OCI-LY7 (cell line): ENCODE results near the gene ZDHHC5. TPM values are rescaled to one million over a fixed set of nuclear protein-coding genes. Genes with fewer than 3 reads are reported as not detected.
A peak's percentile ranks its signal among the peaks of the same experiment; 100 is the strongest.

Source experiments
- BruUV-seq: library from RNA; stranded (reverse); fragments of 400-500 nt; replicated peaks from 2 replicates; lab custom pipeline; 2021; lab: Mats Ljungman, UMichigan
- CTCF ChIA-PET: fragments of 300-600 bp; sonication (Branson Sonifier 250); formaldehyde crosslinking; loops from one replicate; lab custom pipeline; 2022; ENCODE audit warnings: antibody characterized with exemption; ENCODE audit not compliant: unreplicated experiment; lab: Charles Lee
- POLR2A ChIA-PET: fragments of 300-600 bp; sonication (Branson Sonifier 250); formaldehyde crosslinking; loops from one replicate; lab custom pipeline; 2022; ENCODE audit warnings: antibody characterized with exemption; lab: Charles Lee
- DNase-seq: peaks from one replicate; pipeline ENCODE4 v3.0.0-alpha.2; 2015; ENCODE audit warnings: low spot score
- H2AFZ ChIP-seq: fragments of 200-600 bp; sonication (generic), shearing (Covaris generic); 2 replicates; pipeline ENCODE4 v1.6.1; 2014; ENCODE audit warnings: mild to moderate bottlenecking, antibody characterized with exemption, low read length, moderate library complexity
- H3K27ac ChIP-seq: fragments of 200-600 bp; sonication (generic); 2 replicates; pipeline ENCODE4 v1.5.1; 2014; ENCODE audit warnings: mixed run types, low read depth, mild to moderate bottlenecking, moderate library complexity, low read length, inconsistent platforms; ENCODE audit not compliant: poor library complexity, severe bottlenecking
- H3K36me3 ChIP-seq: fragments of 200-600 bp; sonication (generic); 2 replicates; pipeline ENCODE4 v1.6.1; 2014; ENCODE audit warnings: mild to moderate bottlenecking, antibody characterized with exemption, low read length, moderate library complexity, mixed read lengths; ENCODE audit not compliant: insufficient read depth
- H3K4me1 ChIP-seq: fragments of 200-600 bp; sonication (generic); 2 replicates; pipeline ENCODE4 v1.5.1; 2014; ENCODE audit warnings: mild to moderate bottlenecking, low read length; ENCODE audit not compliant: insufficient read depth, poor library complexity, severe bottlenecking
- H3K4me2 ChIP-seq: fragments of 200-600 bp; sonication (generic); 2 replicates; pipeline ENCODE4 v1.6.1; 2014; ENCODE audit warnings: mild to moderate bottlenecking, low read length
- H3K4me3 ChIP-seq: fragments of 200-600 bp; sonication (generic); 2 replicates; pipeline ENCODE4 v1.5.1; 2014; ENCODE audit warnings: mild to moderate bottlenecking, low read depth, low read length; ENCODE audit not compliant: poor library complexity, severe bottlenecking
- H3K79me2 ChIP-seq: fragments of 200-600 bp; sonication (generic); 2 replicates; pipeline ENCODE4 v1.6.1; 2016; ENCODE audit warnings: low read depth, mild to moderate bottlenecking, low read length, moderate library complexity, mixed read lengths; ENCODE audit not compliant: insufficient read depth
- H3K9me2 ChIP-seq: fragments of 200-600 bp; sonication (generic); 2 replicates; pipeline ENCODE4 v1.6.1; 2016; ENCODE audit warnings: mild to moderate bottlenecking, low read length, mixed read lengths; ENCODE audit not compliant: insufficient read depth
- H3K9me3 ChIP-seq: fragments of 200-600 bp; sonication (generic); 2 replicates; pipeline ENCODE4 v1.6.1; 2014; ENCODE audit warnings: mild to moderate bottlenecking, mixed run types, low read length, mixed read lengths
- H4K20me1 ChIP-seq: fragments of 200-600 bp; sonication (generic); 2 replicates; pipeline ENCODE4 v1.6.1; 2014; ENCODE audit warnings: mild to moderate bottlenecking, antibody characterized with exemption, low read length, moderate library complexity, mixed read lengths; ENCODE audit not compliant: insufficient read depth
- CTCF ChIP-seq: fragments of 200-600 bp; sonication (generic); conservative IDR thresholded peaks from 2 replicates; pipeline ENCODE4 v1.5.1; 2014; ENCODE audit warnings: mild to moderate bottlenecking, antibody characterized with exemption, low read length, moderate library complexity, mixed read lengths
- EZH2phosphoT487 ChIP-seq: fragments of 200-600 bp; sonication (generic); IDR thresholded peaks from 2 replicates; pipeline ENCODE4 v1.6.1; 2018; ENCODE audit warnings: low read depth, borderline replicate concordance, mild to moderate bottlenecking, mixed run types, antibody characterized with exemption, low read length, moderate library complexity, mixed read lengths
- intact Hi-C: fragments of 100-400 bp; cut with micrococcal nuclease; formaldehyde crosslinking; loops from one replicate; pipeline ENCODE4 v1.10.0; 2022; ENCODE audit not compliant: unreplicated experiment
- total RNA-seq, 2 experiments: library from RNA; depleted of rRNA in 1 of 2; stranded (reverse); fragments of >200 nt in 1 of 2; shearing (Covaris generic) in 1 of 2; gene quantifications; 2 replicates each; pipeline ENCODE4 v1.2.3, GENCODE V29; 2014 to 2022

ZDHHC5 gene
- total RNA-seq, 2 experiments from 2014 or later: 27.5 to 57.4 TPM

GRCh38 chr11:57657194-57658022, 10.5 kb upstream of the ZDHHC5 start, which contains the start of gene CLP1:
TSS of gene CLP1 (plus strand) at chr11:57657762. CDS start at chr11:57659477, 1,715 bp downstream.
- TF ChIP-seq EZH2phosphoT487: no peak
- no peak for TF ChIP-seq CTCF
- peak within 1 kb of the TSS; percentile 40 for H3K27ac ChIP-seq
- H3K36me3 ChIP-seq: peaks cover 33% of the 10 kb centered on the region
- DNase-seq: peak; percentile 99
- intact Hi-C loops: no loop called here
- no TSS peak for BruUV-seq
- H3K4me1 ChIP-seq: peaks cover 10% of the 10 kb centered on the region
- ChIA-PET POLR2A (interaction anchor here (0.6 to 2.9 kb wide), 2 partner anchors 10 to 712 kb away, joined by 3 to 12 read pairs; no protein-coding TSS in a partner anchor), CTCF (no interaction called here)
- H2AFZ ChIP-seq: peak within 1 kb of the TSS; percentile 88
- peak within 1 kb of the TSS; percentile 78 for H3K4me2 ChIP-seq
- H4K20me1 ChIP-seq: 0 out of 2 replicates have a peak, but pooled peaks cover 9% of the 10 kb centered on the region
- H3K4me3 ChIP-seq: peak within 1 kb of the TSS; percentile 89
- H3K9me3 ChIP-seq: no peaks in the 10 kb centered on the region
- H3K79me2 ChIP-seq: peaks cover 22% of the 10 kb centered on the region
- no peaks in the 10 kb centered on the region for H3K9me2 ChIP-seq

DNA sequence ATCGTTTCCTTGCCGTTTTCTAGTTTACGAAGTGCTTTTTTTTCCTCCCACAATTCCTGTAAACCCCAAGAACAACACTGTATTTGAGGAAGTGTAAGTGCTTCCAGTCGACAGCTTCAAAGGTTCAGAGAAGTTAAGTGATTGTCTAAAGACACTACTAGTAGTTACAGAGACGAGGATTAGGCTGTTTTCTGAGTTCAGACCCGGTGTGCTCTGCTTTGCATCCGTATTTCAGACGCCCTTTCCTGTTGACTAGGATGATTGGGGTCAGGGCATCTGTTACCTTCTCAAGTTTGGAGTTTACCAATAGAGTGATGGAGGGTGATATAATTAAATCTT, 9.9 kb upstream of the ZDHHC5 start:
- H3K4me1 ChIP-seq: peaks cover 8% of the 10 kb centered on the region
- H3K9me2 ChIP-seq: no peaks in the 10 kb centered on the region
- 0 out of 2 replicates have a peak, but pooled peaks cover 9% of the 10 kb centered on the region for H4K20me1 ChIP-seq
- peaks cover 22% of the 10 kb centered on the region for H3K79me2 ChIP-seq
- peaks cover 38% of the 10 kb centered on the region for H3K36me3 ChIP-seq
- CTCF ChIA-PET: no interaction called here
- BruUV-seq: TSS peak; percentile 94
- peak; percentile 22 for DNase-seq
- H3K4me2 ChIP-seq: peak overlapping the region; percentile 69
- peak overlapping the region; percentile 67; the same call in 1 of the 2 replicates for H2AFZ ChIP-seq
- POLR2A ChIA-PET: interaction anchor here (2.9 kb wide), 1 partner anchor 9 kb away, joined by 12 read pairs; no protein-coding TSS in a partner anchor
- no peaks in the 10 kb centered on the region for H3K9me3 ChIP-seq
- TF ChIP-seq CTCF (no peak), EZH2phosphoT487 (no peak)
- intact Hi-C loops: no loop called here
- peak overlapping the region; percentile 89 for H3K4me3 ChIP-seq
- peak overlapping the region; percentile 40 for H3K27ac ChIP-seq

DNA sequence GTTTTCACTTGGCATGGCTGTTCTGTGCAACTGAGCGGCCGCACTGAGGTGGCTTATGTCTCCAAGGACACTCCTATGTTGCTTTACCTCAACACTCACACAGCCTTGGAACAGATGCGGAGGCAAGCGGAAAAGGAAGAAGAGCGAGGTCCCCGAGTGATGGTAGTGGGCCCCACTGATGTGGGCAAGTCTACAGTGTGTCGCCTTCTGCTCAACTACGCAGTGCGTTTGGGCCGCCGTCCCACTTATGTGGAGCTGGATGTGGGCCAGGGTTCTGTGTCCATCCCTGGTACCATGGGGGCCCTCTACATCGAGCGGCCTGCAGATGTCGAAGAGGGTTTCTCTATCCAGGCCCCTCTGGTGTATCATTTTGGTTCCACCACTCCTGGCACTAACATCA, 8.2 kb upstream of the ZDHHC5 start:
- Histone ChIP-seq H3K4me2 (no peak overlapping the region), H2AFZ (no peak overlapping the region), H3K9me2 (no peaks in the 10 kb centered on the region), H3K4me3 (no peak overlapping the region), H3K4me1 (peaks cover 7% of the 10 kb centered on the region), H3K36me3 (peaks cover 40% of the 10 kb centered on the region), H3K9me3 (no peaks in the 10 kb centered on the region), H3K27ac (no peak overlapping the region), H3K79me2 (peaks cover 22% of the 10 kb centered on the region), H4K20me1 (0 out of 2 replicates have a peak, but pooled peaks cover 9% of the 10 kb centered on the region)
- intact Hi-C loops: no loop called here
- no TSS peak for BruUV-seq
- CTCF ChIA-PET: no interaction called here
- DNase-seq: no peak
- TF ChIP-seq CTCF: no peak
- no peak for TF ChIP-seq EZH2phosphoT487
- POLR2A ChIA-PET: no interaction called here
